Thymus (tissue), 11 donors: ENCODE data around the gene ARHGAP36. TPM values are rescaled to one million over a fixed set of nuclear protein-coding genes. Genes with fewer than 3 reads are reported as not detected.

Source experiments
- DNase-seq, 9 donors: peaks; one replicate each; pipeline ENCODE4 v3.0.0-alpha.2; 2013; ENCODE audit warnings: low spot score in 9 of 9, low read depth in 6 of 9, missing footprints in 1 of 9
- H3K27ac ChIP-seq, 2 donors: one replicate each; pipeline ENCODE4 v1.5.1; 2013; ENCODE audit warnings: control low read depth in 1 of 2, low read depth in 1 of 2, low read length in 1 of 2, mild to moderate bottlenecking in 1 of 2, moderate library complexity in 1 of 2
- H3K27me3 ChIP-seq, 2 donors: one replicate each; pipeline ENCODE4 v1.5.1; 2013; ENCODE audit warnings: low read length in 1 of 2; ENCODE audit not compliant: control insufficient read depth in 2 of 2, insufficient read depth in 1 of 2
- H3K36me3 ChIP-seq, 2 donors: one replicate each; pipeline ENCODE4 v1.5.1; 2013; ENCODE audit warnings: low read length in 1 of 2, mild to moderate bottlenecking in 1 of 2, moderate library complexity in 1 of 2; ENCODE audit not compliant: control insufficient read depth in 2 of 2, insufficient read depth in 2 of 2
- H3K4me1 ChIP-seq, 2 donors: one replicate each; pipeline ENCODE4 v1.5.1; 2013; ENCODE audit warnings: low read length in 2 of 2; ENCODE audit not compliant: control insufficient read depth in 2 of 2, insufficient read depth in 2 of 2
- H3K4me3 ChIP-seq, 2 donors: one replicate each; pipeline ENCODE4 v1.5.1; 2013; ENCODE audit warnings: low read length in 2 of 2, control low read depth in 1 of 2, mild to moderate bottlenecking in 1 of 2
- H3K9me3 ChIP-seq, 2 donors: one replicate each; pipeline ENCODE4 v1.5.1; 2013; ENCODE audit warnings: low read length in 1 of 2, mild to moderate bottlenecking in 1 of 2; ENCODE audit not compliant: control insufficient read depth in 2 of 2, insufficient read depth in 1 of 2
- WGBS: extraction: QIAGEN DNeasy Blood & Tissue Kit; methylation state at CpG from one replicate; pipeline ENCODE4 v1.1.7; 2013; 5-methylcytosine and 5-hydroxymethylcytosine counted together
- polyA plus RNA-seq: library from polyadenylated mRNA; stranded (reverse); fragments of 200-250 nt; gene quantifications from one replicate; pipeline ENCODE4 v1.2.3, GENCODE V29; 2013
- total RNA-seq: library from RNA; stranded (reverse); fragments of 120-200 nt; gene quantifications from one replicate; pipeline ENCODE4 v1.2.4, GENCODE V29; 2013
- donor health status: healthy.

ARHGAP36 gene
- total and polyA plus RNA-seq, 2 donors: 1.7 to 2.8 TPM

- no peaks in the 10 kb centered on the region for H3K27me3 ChIP-seq
- no peaks in the 10 kb centered on the region for H3K9me3 ChIP-seq
- H3K4me3 ChIP-seq: no peak overlapping the region
- H3K4me1 ChIP-seq: no peaks in the 10 kb centered on the region
- 92% methylated on average over 2 of the region's 2 CpGs for WGBS
- DNase-seq: no peak
- no peak overlapping the region for H3K27ac ChIP-seq
- H3K36me3 ChIP-seq: no peaks in the 10 kb centered on the region
Observed at GRCh38 chrX:131139072-131139471, 80.9 kb downstream of the ARHGAP36 start.

Other genes starting within 250 kb of the ARHGAP36 start
- 7.4 TPM for gene ENOX2, start 155.1 kb upstream of the ARHGAP36 start, total RNA-seq
- 7.8 TPM for gene ENOX2, start 155.1 kb upstream of the ARHGAP36 start, polyA plus RNA-seq
- 0.94 TPM for gene IGSF1, start 231.0 kb downstream of the ARHGAP36 start, total RNA-seq
- gene IGSF1, start 231.0 kb downstream of the ARHGAP36 start, polyA plus RNA-seq: 0.89 TPM